Measurements from ENCODE around the gene COX7A2L.

COX7A2L gene

GRCh38 chr2:42376758-42377157 lies 15.7 kb upstream of the COX7A2L start:
- Mint-ChIP-seq H3K4me3 (no peak overlapping the region), H3K36me3 (ENCODE audit: low read depth) (no peaks in the 10 kb centered on the region), H3K4me1 (ENCODE audit: low read depth) (peaks cover 1% of the 10 kb centered on the region), H3K27ac (no peak overlapping the region), H3K9me3 (no peaks in the 10 kb centered on the region), H3K27me3 (ENCODE audit: low read depth) (peaks cover 8% of the 10 kb centered on the region)

- Mint-ChIP-seq H3K36me3 (ENCODE audit: low read depth) (no peaks in the 10 kb centered on the region), H3K4me1 (ENCODE audit: low read depth) (peaks cover 1% of the 10 kb centered on the region), H3K9me3 (no peaks in the 10 kb centered on the region), H3K27me3 (ENCODE audit: low read depth) (peaks cover 4% of the 10 kb centered on the region), H3K4me3 (no peak overlapping the region), H3K27ac (no peak overlapping the region)
These were observed 11.6 kb upstream of the COX7A2L start for GRCh38 chr2:42372474-42373200.

GRCh38 chr2:42371611-42372473 lies 10.8 kb upstream of the COX7A2L start:
- H3K4me3 Mint-ChIP-seq, result no peak overlapping the region
- H3K36me3 Mint-ChIP-seq (ENCODE audit: low read depth), result no peaks in the 10 kb centered on the region
- H3K9me3 Mint-ChIP-seq, result no peaks in the 10 kb centered on the region
- peaks cover 7% of the 10 kb centered on the region for H3K27me3 Mint-ChIP-seq (ENCODE audit: low read depth)
- H3K4me1 Mint-ChIP-seq (ENCODE audit: low read depth), result peaks cover 6% of the 10 kb centered on the region
- no peak overlapping the region for H3K27ac Mint-ChIP-seq

- H3K4me3 Mint-ChIP-seq, result no peak overlapping the region
- no peak overlapping the region for H3K27ac Mint-ChIP-seq
- peaks cover 6% of the 10 kb centered on the region for H3K4me1 Mint-ChIP-seq (ENCODE audit: low read depth)
- H3K27me3 Mint-ChIP-seq (ENCODE audit: low read depth), result peaks cover 7% of the 10 kb centered on the region
- no peaks in the 10 kb centered on the region for H3K9me3 Mint-ChIP-seq
- no peaks in the 10 kb centered on the region for H3K36me3 Mint-ChIP-seq (ENCODE audit: low read depth)
These were observed 8.7 kb upstream of the COX7A2L start for GRCh38 chr2:42369532-42370229.

- no peak overlapping the region for H3K4me3 Mint-ChIP-seq
- peaks cover 3% of the 10 kb centered on the region for H3K27me3 Mint-ChIP-seq (ENCODE audit: low read depth)
- no peak overlapping the region for H3K27ac Mint-ChIP-seq
- H3K36me3 Mint-ChIP-seq (ENCODE audit: low read depth), result no peaks in the 10 kb centered on the region
- peaks cover 6% of the 10 kb centered on the region for H3K4me1 Mint-ChIP-seq (ENCODE audit: low read depth)
- no peaks in the 10 kb centered on the region for H3K9me3 Mint-ChIP-seq
These were observed 8.0 kb upstream of the COX7A2L start for GRCh38 chr2:42368817-42369531.

GRCh38 chr2:42367835-42368234 lies 6.8 kb upstream of the COX7A2L start:
- Mint-ChIP-seq H3K27me3 (ENCODE audit: low read depth) (peaks cover 3% of the 10 kb centered on the region), H3K27ac (no peak overlapping the region), H3K4me3 (no peak overlapping the region)

GRCh38 chr2:42366411-42366810 lies 5.4 kb upstream of the COX7A2L start:
- Mint-ChIP-seq H3K4me1 (ENCODE audit: low read depth) (peaks cover 15% of the 10 kb centered on the region), H3K9me3 (no peaks in the 10 kb centered on the region), H3K27me3 (ENCODE audit: low read depth) (peaks cover 3% of the 10 kb centered on the region), H3K4me3 (no peak overlapping the region), H3K36me3 (ENCODE audit: low read depth) (no peaks in the 10 kb centered on the region), H3K27ac (no peak overlapping the region)

More at GRCh38 chr2:42367835-42368234, 6.8 kb upstream of the COX7A2L start:
- H3K36me3 Mint-ChIP-seq (ENCODE audit: low read depth), result no peaks in the 10 kb centered on the region
- H3K4me1 Mint-ChIP-seq (ENCODE audit: low read depth), result peaks cover 6% of the 10 kb centered on the region
- no peaks in the 10 kb centered on the region for H3K9me3 Mint-ChIP-seq

GRCh38 chr2:42364658-42365057 lies 3.6 kb upstream of the COX7A2L start:
- Mint-ChIP-seq H3K9me3 (no peaks in the 10 kb centered on the region), H3K36me3 (ENCODE audit: low read depth) (no peaks in the 10 kb centered on the region), H3K27ac (no peak overlapping the region), H3K27me3 (ENCODE audit: low read depth) (peaks cover 3% of the 10 kb centered on the region), H3K4me3 (no peak overlapping the region), H3K4me1 (ENCODE audit: low read depth) (peaks cover 23% of the 10 kb centered on the region)

- peaks cover 3% of the 10 kb centered on the region for H3K27me3 Mint-ChIP-seq (ENCODE audit: low read depth)
- H3K27ac Mint-ChIP-seq, result no peak overlapping the region
- H3K4me1 Mint-ChIP-seq (ENCODE audit: low read depth), result peaks cover 34% of the 10 kb centered on the region
- H3K9me3 Mint-ChIP-seq, result no peaks in the 10 kb centered on the region
- peaks cover under 1% of the 10 kb centered on the region for H3K36me3 Mint-ChIP-seq (ENCODE audit: low read depth)
- H3K4me3 Mint-ChIP-seq, result no peak overlapping the region
These were observed 2.4 kb upstream of the COX7A2L start for GRCh38 chr2:42363413-42363812.

GRCh38 chr2:42361728-42362283 lies 789 bp upstream of the COX7A2L start:
- Mint-ChIP-seq H3K27me3 (ENCODE audit: low read depth) (no peaks in the 10 kb centered on the region), H3K27ac (peak overlapping the region; percentile 98), H3K36me3 (ENCODE audit: low read depth) (peaks cover 2% of the 10 kb centered on the region), H3K9me3 (no peaks in the 10 kb centered on the region), H3K4me3 (peak overlapping the region; percentile 93), H3K4me1 (ENCODE audit: low read depth) (peaks cover 39% of the 10 kb centered on the region)

- H3K27ac Mint-ChIP-seq, result peak overlapping the region; percentile 98
- no peaks in the 10 kb centered on the region for H3K9me3 Mint-ChIP-seq
- H3K4me1 Mint-ChIP-seq (ENCODE audit: low read depth), result peaks cover 40% of the 10 kb centered on the region
- peak overlapping the region; percentile 93 for H3K4me3 Mint-ChIP-seq
- no peaks in the 10 kb centered on the region for H3K27me3 Mint-ChIP-seq (ENCODE audit: low read depth)
- peaks cover 5% of the 10 kb centered on the region for H3K36me3 Mint-ChIP-seq (ENCODE audit: low read depth)
These were observed 526 bp downstream of the COX7A2L start for GRCh38 chr2:42360493-42360889.

GRCh38 chr2:42359965-42360483 lies 993 bp downstream of the COX7A2L start:
- Mint-ChIP-seq H3K4me1 (ENCODE audit: low read depth) (peaks cover 40% of the 10 kb centered on the region), H3K27ac (peak overlapping the region; percentile 98), H3K9me3 (no peaks in the 10 kb centered on the region), H3K36me3 (ENCODE audit: low read depth) (peaks cover 5% of the 10 kb centered on the region), H3K27me3 (ENCODE audit: low read depth) (no peaks in the 10 kb centered on the region), H3K4me3 (peak overlapping the region; percentile 93)

GRCh38 chr2:42359304-42359964 lies 1.6 kb downstream of the COX7A2L start:
- Mint-ChIP-seq H3K4me3 (peak overlapping the region; percentile 93), H3K36me3 (ENCODE audit: low read depth) (peaks cover 5% of the 10 kb centered on the region), H3K27ac (peak overlapping the region; percentile 98), H3K27me3 (ENCODE audit: low read depth) (no peaks in the 10 kb centered on the region), H3K4me1 (ENCODE audit: low read depth) (peaks cover 40% of the 10 kb centered on the region), H3K9me3 (no peaks in the 10 kb centered on the region)

Data from T-helper 1 cell treated with Interleukin-12 subunit alpha and Interleukin-12 subunit beta and Interleukin-4 antibody, amounts not matched to agents 30 μg/mL and 1 μg/mL, for 36 hours (primary cell).